Measurements from ENCODE around the gene RNF213. TPM values are rescaled to one million over a fixed set of nuclear protein-coding genes. Genes with fewer than 3 reads are reported as not detected.
"Not testable (repeated sequence)": the region's sequence is repeated elsewhere in the genome, so short reads cannot be mapped to it uniquely, and the experiment has no call there.

Gene RNF213
- total RNA-seq, 6 experiments from 2014 or later, result 59.1 to 87.7 (median 73.0) TPM

DNA sequence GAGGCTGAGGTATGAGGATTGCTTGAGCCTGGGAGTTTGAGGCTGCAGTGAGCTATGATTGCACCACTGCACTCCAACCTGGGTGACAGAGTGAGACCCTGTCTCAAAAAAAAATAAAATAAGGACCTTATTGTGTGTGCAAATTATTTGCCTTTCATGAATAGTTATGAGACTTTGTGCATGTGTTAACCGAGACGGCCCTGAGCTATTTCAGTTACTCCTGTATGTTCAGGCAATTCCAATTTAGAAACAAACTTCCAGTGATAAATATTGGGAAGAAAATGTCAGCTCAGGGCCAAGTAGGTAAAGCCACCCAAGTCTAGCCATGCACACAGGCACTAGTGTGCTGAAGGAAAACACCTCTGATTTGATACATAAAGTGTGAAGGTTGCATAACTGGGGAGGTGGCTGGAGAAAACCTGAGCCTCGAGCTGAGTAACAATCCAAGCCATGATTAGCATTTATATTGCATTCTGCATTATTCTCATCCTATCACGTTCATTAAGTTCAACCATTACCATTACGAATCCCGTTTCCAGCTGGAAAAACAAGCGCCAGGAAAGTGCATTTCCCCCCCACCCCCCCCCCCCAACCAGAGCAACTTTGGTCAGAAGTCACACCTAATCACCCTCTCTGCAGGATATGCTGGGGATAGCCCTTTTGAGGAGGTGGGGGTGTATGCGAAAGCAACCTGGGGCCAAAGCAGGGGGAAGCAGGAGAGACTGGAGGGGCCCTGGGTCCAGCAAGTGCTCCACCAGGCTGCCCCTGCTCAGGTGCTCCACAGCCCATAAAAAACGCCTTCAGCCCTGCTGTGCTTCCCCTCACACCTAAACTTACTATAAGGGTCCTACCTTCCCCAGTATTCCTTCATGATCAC lies 135.7 kb downstream of the RNF213 start:
- ATAC-seq, result peak in 1 of 4 donors; percentile 38

DNA sequence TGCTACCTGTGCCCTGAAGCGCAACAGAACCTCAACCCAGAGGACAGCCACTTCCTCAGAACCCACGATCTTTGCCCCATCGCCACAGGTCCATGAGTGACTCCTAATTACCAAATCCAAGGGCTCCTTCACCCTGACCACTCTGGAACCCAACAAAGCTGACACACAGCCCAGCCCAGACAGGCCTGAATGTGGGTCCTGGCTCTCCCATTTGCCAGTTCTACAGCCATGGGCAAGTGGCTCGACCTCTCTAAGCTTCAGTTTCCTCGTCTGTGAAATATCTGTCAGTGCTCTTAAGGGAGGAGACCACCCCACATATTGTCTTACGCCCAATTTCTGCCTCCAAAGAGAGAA lies 136.4 kb downstream of the RNF213 start:
- intact Hi-C loops (cut with DNase I), result no loop called here
- 68% methylated on average over 6 of the region's 6 CpGs for WGBS (ENCODE audit: insufficient coverage, low coverage, low lambda C conversion rate, missing lambda C conversion rate)
- ATAC-seq (peak in 1 of 4 donors; percentile 36), DNase-seq (no peak)
- Histone ChIP-seq H3K9me3 (no peaks in the 10 kb centered on the region), H3K4me3 (no peak overlapping the region), H3K27me3 (no peaks in the 10 kb centered on the region), H3K27ac (no peak overlapping the region), H3K36me3 (peaks cover 3 to 26% (median 14%) of the 10 kb centered on the region in 4 donors), H3K4me1 (no peaks in the 10 kb centered on the region)
- TF ChIP-seq, protein P1, sequence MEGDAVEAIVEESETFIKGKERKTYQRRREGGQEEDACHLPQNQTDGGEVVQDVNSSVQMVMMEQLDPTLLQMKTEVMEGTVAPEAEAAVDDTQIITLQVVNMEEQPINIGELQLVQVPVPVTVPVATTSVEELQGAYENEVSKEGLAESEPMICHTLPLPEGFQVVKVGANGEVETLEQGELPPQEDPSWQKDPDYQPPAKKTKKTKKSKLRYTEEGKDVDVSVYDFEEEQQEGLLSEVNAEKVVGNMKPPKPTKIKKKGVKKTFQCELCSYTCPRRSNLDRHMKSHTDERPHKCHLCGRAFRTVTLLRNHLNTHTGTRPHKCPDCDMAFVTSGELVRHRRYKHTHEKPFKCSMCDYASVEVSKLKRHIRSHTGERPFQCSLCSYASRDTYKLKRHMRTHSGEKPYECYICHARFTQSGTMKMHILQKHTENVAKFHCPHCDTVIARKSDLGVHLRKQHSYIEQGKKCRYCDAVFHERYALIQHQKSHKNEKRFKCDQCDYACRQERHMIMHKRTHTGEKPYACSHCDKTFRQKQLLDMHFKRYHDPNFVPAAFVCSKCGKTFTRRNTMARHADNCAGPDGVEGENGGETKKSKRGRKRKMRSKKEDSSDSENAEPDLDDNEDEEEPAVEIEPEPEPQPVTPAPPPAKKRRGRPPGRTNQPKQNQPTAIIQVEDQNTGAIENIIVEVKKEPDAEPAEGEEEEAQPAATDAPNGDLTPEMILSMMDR (IDR thresholded peaks at IDR 0.05), result no peak
- TF ChIP-seq POLR2A (IDR thresholded peaks at IDR 0.05), result no peak

More for the DNA sequence above, 135.7 kb downstream of the RNF213 start:
- intact Hi-C loops (cut with DNase I), result no loop called here
- H3K27ac ChIP-seq, result no peak overlapping the region
- H3K27me3 ChIP-seq, result no peaks in the 10 kb centered on the region
- peaks cover 3 to 30% (median 15%) of the 10 kb centered on the region in 4 donors for H3K36me3 ChIP-seq
- no peaks in the 10 kb centered on the region for H3K9me3 ChIP-seq
- no peaks in the 10 kb centered on the region for H3K4me1 ChIP-seq
- no peak overlapping the region for H3K4me3 ChIP-seq
- no peak for DNase-seq
- 63% methylated on average over 5 of the region's 9 CpGs for WGBS (ENCODE audit: insufficient coverage, low coverage, low lambda C conversion rate, missing lambda C conversion rate)
- TF ChIP-seq, protein P1 (IDR thresholded peaks at IDR 0.05), result no peak
- no peak for TF ChIP-seq POLR2A (IDR thresholded peaks at IDR 0.05)

DNA sequence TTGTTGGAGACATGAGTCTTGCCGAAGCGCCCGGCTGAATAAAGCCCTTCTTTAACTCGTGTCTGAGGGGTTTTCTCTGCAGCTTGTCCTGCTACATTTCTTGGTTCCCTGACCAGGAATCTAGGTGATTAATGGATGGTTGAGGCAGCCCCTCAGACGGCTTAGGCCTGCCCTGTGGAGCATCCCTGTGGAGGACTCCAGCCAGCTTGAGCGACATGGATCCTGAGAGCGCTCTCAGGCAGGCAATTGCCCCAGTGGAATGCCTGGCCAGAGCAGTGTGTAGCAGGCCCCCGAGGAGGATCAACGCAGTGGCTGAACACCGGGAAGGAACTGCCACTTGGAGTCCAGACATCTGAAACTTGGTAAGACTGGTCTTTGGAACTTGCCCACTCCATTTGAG lies 137.0 kb downstream of the RNF213 start:
- Histone ChIP-seq H3K4me3 (no peak overlapping the region), H3K4me1 (no peaks in the 10 kb centered on the region), H3K27me3 (no peaks in the 10 kb centered on the region), H3K9me3 (no peaks in the 10 kb centered on the region), H3K27ac (no peak overlapping the region), H3K36me3 (peaks cover 3 to 19% (median 11%) of the 10 kb centered on the region in 4 donors)
- no peak for TF ChIP-seq POLR2A (IDR thresholded peaks at IDR 0.05)
- TF ChIP-seq, protein P1 (IDR thresholded peaks at IDR 0.05), result no peak
- 80% methylated on average over 4 of the region's 10 CpGs for WGBS (ENCODE audit: insufficient coverage, low coverage, low lambda C conversion rate, missing lambda C conversion rate)
- ATAC-seq, result no peak
- intact Hi-C loops (cut with DNase I), result no loop called here
- no peak for DNase-seq

DNA sequence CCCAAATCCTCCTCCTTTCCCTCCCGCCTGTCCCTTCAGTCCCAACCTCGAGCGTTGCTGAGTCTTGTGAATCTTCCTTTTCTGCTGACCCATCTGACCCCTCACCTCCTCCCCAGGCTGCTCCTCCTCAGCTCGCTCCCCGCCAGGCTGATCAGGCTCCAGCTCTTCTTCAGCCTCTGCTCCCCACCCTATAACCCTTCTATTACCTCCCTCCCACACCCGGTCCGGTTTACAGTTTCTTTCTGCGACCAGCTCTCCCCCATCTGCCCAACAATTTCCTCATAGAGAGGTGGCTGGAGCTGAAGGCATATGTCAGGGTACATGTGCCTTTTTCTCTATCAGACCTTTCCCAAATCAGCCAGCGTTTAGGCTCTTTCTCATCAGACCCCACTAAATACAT lies 140.4 kb downstream of the RNF213 start:
- H3K27ac ChIP-seq; ATAC-seq; H3K27me3 ChIP-seq; intact Hi-C loops (cut with DNase I); H3K4me1 ChIP-seq; H3K4me3 ChIP-seq; H3K36me3 ChIP-seq; H3K9me3 ChIP-seq; DNase-seq: not testable (repeated sequence)
- WGBS (ENCODE audit: insufficient coverage, low coverage, low lambda C conversion rate, missing lambda C conversion rate), result 65% methylated on average over 8 of the region's 9 CpGs

DNA sequence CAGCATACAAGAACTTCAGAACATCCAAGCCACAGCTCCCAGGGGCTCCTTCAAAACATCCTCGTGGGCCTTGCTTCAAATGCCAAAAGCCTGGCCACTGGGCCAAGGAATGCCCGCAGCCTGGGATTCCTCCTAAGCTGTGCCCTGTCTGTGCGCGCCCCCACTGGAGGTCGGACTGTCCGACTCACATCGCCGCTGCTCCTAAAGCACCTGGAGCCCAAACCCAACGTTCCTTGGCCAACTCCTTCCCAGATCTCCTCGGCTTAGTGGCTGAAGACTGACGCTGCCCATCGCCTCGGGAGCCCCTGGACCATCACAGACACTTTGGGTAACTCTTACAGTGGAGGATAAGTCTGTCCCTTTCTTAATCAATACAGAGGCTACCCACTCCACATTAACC lies 141.4 kb downstream of the RNF213 start:
- DNase-seq; H3K9me3 ChIP-seq; ATAC-seq; H3K36me3 ChIP-seq; H3K4me3 ChIP-seq; H3K4me1 ChIP-seq; H3K27ac ChIP-seq; H3K27me3 ChIP-seq; intact Hi-C loops (cut with DNase I): not testable (repeated sequence)
- 89% methylated on average over 6 of the region's 13 CpGs for WGBS (ENCODE audit: insufficient coverage, low coverage, low lambda C conversion rate, missing lambda C conversion rate)
